Stimulated activated memory B cell treated with anti-CD40 and anti-IgM and Interleukin-4, amounts not matched to agents 10 μg/mL and 1 μg/mL and 100 μg/mL, for 72 hours (primary cell): ENCODE data around the gene CLN3.
"Not testable (repeated sequence)": the region's sequence is repeated elsewhere in the genome, so short reads cannot be mapped to it uniquely, and the experiment has no call there.

ENCODE experiments used
- ATAC-seq: fragments of 150-1000 bp; cut with Tn5 transposase; 2 replicates; pipeline ENCODE4 v1.10.0; 2021
- H3K27ac Mint-ChIP-seq: one replicate; pipeline ENCODE4 v1.8.0; 2022; ENCODE audit warnings: mild to moderate bottlenecking, mixed read lengths
- H3K27me3 Mint-ChIP-seq: one replicate; pipeline ENCODE4 v1.8.0; 2022; ENCODE audit warnings: mixed read lengths
- H3K36me3 Mint-ChIP-seq: one replicate; pipeline ENCODE4 v1.8.0; 2022; ENCODE audit warnings: mixed read lengths
- H3K4me1 Mint-ChIP-seq: one replicate; pipeline ENCODE4 v1.8.0; 2022; ENCODE audit warnings: mixed read lengths
- H3K4me3 Mint-ChIP-seq: one replicate; pipeline ENCODE4 v1.8.0; 2022; ENCODE audit warnings: mild to moderate bottlenecking, moderate library complexity, mixed read lengths
- H3K9me3 Mint-ChIP-seq: one replicate; pipeline ENCODE4 v1.8.0; 2022; ENCODE audit warnings: mixed read lengths

CLN3 gene

GRCh38 chr16:28491970-28492474, at the start of gene CLN3:
Gene CLN3, minus strand, starts transcription at chr16:28492074. Its CDS starts 315 bp downstream, at chr16:28491759.
- ATAC-seq, result peak; percentile 92
- peak within 1 kb of the TSS; percentile 98 for H3K4me3 Mint-ChIP-seq
- peaks cover 58% of the 10 kb centered on the region for H3K4me1 Mint-ChIP-seq
- H3K27ac Mint-ChIP-seq, result peak within 1 kb of the TSS; percentile 100
- peaks cover 22% of the 10 kb centered on the region for H3K36me3 Mint-ChIP-seq
- no peaks in the 10 kb centered on the region for H3K9me3 Mint-ChIP-seq
- H3K27me3 Mint-ChIP-seq, result no peaks in the 10 kb centered on the region

GRCh38 chr16:28540346-28540745, 48.5 kb upstream of the CLN3 start:
- no peaks in the 10 kb centered on the region for H3K9me3 Mint-ChIP-seq
- H3K27me3 Mint-ChIP-seq, result peaks cover 53% of the 10 kb centered on the region
- no peak for ATAC-seq
- H3K4me3 Mint-ChIP-seq, result no peak overlapping the region
- peaks cover 16% of the 10 kb centered on the region for H3K4me1 Mint-ChIP-seq
- no peak overlapping the region for H3K27ac Mint-ChIP-seq
- H3K36me3 Mint-ChIP-seq, result no peaks in the 10 kb centered on the region

GRCh38 chr16:28538733-28539596, 47.1 kb upstream of the CLN3 start, which contains the start of gene NUPR1:
Gene NUPR1, minus strand, starts transcription at chr16:28538974. Its CDS starts 67 bp downstream, at chr16:28538907.
- H3K4me1 Mint-ChIP-seq, result peaks cover 18% of the 10 kb centered on the region
- H3K27ac Mint-ChIP-seq, result no peak within 1 kb of the TSS
- ATAC-seq, result no peak
- H3K9me3 Mint-ChIP-seq, result no peaks in the 10 kb centered on the region
- H3K36me3 Mint-ChIP-seq, result no peaks in the 10 kb centered on the region
- no peak within 1 kb of the TSS for H3K4me3 Mint-ChIP-seq
- H3K27me3 Mint-ChIP-seq, result peaks cover 58% of the 10 kb centered on the region

- ATAC-seq, result no peak
- no peak overlapping the region for H3K4me3 Mint-ChIP-seq
- H3K4me1 Mint-ChIP-seq, result peaks cover 15% of the 10 kb centered on the region
- no peak overlapping the region for H3K27ac Mint-ChIP-seq
- no peaks in the 10 kb centered on the region for H3K36me3 Mint-ChIP-seq
- H3K27me3 Mint-ChIP-seq, result peaks cover 53% of the 10 kb centered on the region
- H3K9me3 Mint-ChIP-seq, result no peaks in the 10 kb centered on the region
These were observed 46.3 kb upstream of the CLN3 start for GRCh38 chr16:28537964-28538732.

- no peaks in the 10 kb centered on the region for H3K36me3 Mint-ChIP-seq
- H3K27me3 Mint-ChIP-seq, result peaks cover 42% of the 10 kb centered on the region
- no peaks in the 10 kb centered on the region for H3K9me3 Mint-ChIP-seq
- H3K4me1 Mint-ChIP-seq, result peaks cover 10% of the 10 kb centered on the region
- no peak overlapping the region for H3K4me3 Mint-ChIP-seq
- no peak for ATAC-seq
- H3K27ac Mint-ChIP-seq, result no peak overlapping the region
These were observed 45.2 kb upstream of the CLN3 start for GRCh38 chr16:28537076-28537475.

- Mint-ChIP-seq H3K4me3 (no peak overlapping the region), H3K9me3 (no peaks in the 10 kb centered on the region), H3K4me1 (peaks cover 15% of the 10 kb centered on the region), H3K27me3 (peaks cover 35% of the 10 kb centered on the region), H3K36me3 (no peaks in the 10 kb centered on the region), H3K27ac (no peak overlapping the region)
- no peak for ATAC-seq
These were observed 42.9 kb upstream of the CLN3 start for GRCh38 chr16:28534542-28535373.

- H3K27me3 Mint-ChIP-seq, result peaks cover 23% of the 10 kb centered on the region
- no peaks in the 10 kb centered on the region for H3K36me3 Mint-ChIP-seq
- no peak overlapping the region for H3K27ac Mint-ChIP-seq
- no peak for ATAC-seq
- no peak overlapping the region for H3K4me3 Mint-ChIP-seq
- no peaks in the 10 kb centered on the region for H3K9me3 Mint-ChIP-seq
- peaks cover 15% of the 10 kb centered on the region for H3K4me1 Mint-ChIP-seq
These were observed 41.2 kb upstream of the CLN3 start for GRCh38 chr16:28532940-28533647.

GRCh38 chr16:28531777-28532744, 40.2 kb upstream of the CLN3 start:
- Mint-ChIP-seq H3K27me3 (peaks cover 13% of the 10 kb centered on the region), H3K36me3 (no peaks in the 10 kb centered on the region), H3K4me1 (peaks cover 15% of the 10 kb centered on the region), H3K4me3 (no peak overlapping the region), H3K27ac (peak overlapping the region; percentile 23), H3K9me3 (no peaks in the 10 kb centered on the region)
- peak; percentile 66 for ATAC-seq

- no peak for ATAC-seq
- Mint-ChIP-seq H3K4me1 (peaks cover 13% of the 10 kb centered on the region), H3K27me3 (no peaks in the 10 kb centered on the region), H3K9me3 (no peaks in the 10 kb centered on the region), H3K36me3 (no peaks in the 10 kb centered on the region), H3K27ac (no peak overlapping the region), H3K4me3 (no peak overlapping the region)
These were observed 37.2 kb upstream of the CLN3 start for GRCh38 chr16:28529124-28529523.

GRCh38 chr16:28528463-28528867, 36.6 kb upstream of the CLN3 start:
- ATAC-seq, result no peak
- no peaks in the 10 kb centered on the region for H3K27me3 Mint-ChIP-seq
- no peak overlapping the region for H3K4me3 Mint-ChIP-seq

GRCh38 chr16:28527985-28528384, 36.1 kb upstream of the CLN3 start:
- H3K36me3 Mint-ChIP-seq, result no peaks in the 10 kb centered on the region
- H3K4me1 Mint-ChIP-seq, result peaks cover 17% of the 10 kb centered on the region
- no peak overlapping the region for H3K4me3 Mint-ChIP-seq
- no peak for ATAC-seq
- no peaks in the 10 kb centered on the region for H3K9me3 Mint-ChIP-seq
- H3K27me3 Mint-ChIP-seq, result no peaks in the 10 kb centered on the region
- no peak overlapping the region for H3K27ac Mint-ChIP-seq

More at GRCh38 chr16:28528463-28528867, 36.6 kb upstream of the CLN3 start:
- no peaks in the 10 kb centered on the region for H3K36me3 Mint-ChIP-seq
- H3K4me1 Mint-ChIP-seq, result peaks cover 13% of the 10 kb centered on the region
- H3K27ac Mint-ChIP-seq, result no peak overlapping the region
- H3K9me3 Mint-ChIP-seq, result no peaks in the 10 kb centered on the region

- H3K27ac Mint-ChIP-seq, ATAC-seq, H3K9me3 Mint-ChIP-seq, H3K36me3 Mint-ChIP-seq, H3K4me3 Mint-ChIP-seq, H3K27me3 Mint-ChIP-seq: not testable (repeated sequence)
- H3K4me1 Mint-ChIP-seq, result peaks cover 18% of the 10 kb centered on the region
These were observed 35.4 kb upstream of the CLN3 start for GRCh38 chr16:28527100-28527785.
